ENCODE measurements around the gene LKAAEAR1. TPM values are rescaled to one million over a fixed set of nuclear protein-coding genes. Genes with fewer than 3 reads are reported as not detected.

LKAAEAR1 gene
- total RNA-seq, 1 experiment from 2014 or later: not detected

DNA sequence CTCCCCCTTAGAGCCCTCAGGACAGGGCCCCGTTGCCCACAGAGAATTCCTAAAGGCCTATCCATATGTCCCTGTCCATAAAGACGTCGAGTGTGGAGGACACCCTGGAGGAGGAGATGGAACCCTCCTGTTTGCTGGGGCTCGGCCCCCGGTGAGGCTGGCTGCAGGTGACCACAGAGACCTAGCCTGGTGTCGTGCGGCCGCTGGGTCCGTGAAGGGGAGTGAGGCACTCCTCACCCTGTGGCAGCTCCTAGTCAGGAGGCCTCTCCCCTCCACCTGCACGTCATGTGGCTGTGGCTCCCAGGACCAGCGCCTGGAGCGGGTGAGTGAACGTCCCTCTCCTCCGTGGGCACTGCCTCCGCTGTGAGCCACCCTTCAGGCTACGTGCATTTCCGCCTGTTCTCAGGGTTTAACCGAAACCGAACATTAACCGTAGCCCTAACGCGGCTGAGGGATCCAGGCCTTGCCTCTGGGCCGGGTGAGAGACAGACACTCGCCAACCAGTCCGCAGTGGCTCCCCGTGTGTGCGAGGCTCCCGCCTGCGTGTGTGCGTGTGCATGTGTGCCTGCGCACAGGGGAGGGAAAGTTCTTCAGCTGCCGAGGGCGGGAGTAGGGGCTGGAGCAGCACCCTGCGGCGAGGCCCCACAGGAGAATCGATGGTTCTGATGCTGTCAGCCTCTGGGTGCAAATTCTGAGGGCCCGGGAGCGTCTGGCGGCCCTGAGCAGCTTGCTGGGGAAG, 27.1 kb downstream of the LKAAEAR1 start:
- in situ Hi-C loops (cut with HindIII; ENCODE audit: low sequenced_read_pairs): no loop called here

DNA sequence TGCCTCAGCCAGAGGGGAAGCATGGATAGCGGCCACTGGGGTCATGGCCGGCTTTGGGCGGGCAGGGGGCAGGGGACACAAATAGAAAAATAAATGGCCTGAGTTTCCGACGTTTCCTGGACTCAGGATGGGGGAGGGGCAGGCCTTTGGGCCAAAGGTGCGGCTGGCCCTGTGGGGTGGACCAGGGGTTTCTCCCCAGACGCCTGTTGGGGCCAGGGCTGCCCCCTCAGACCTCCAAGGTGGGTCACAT, 27.6 kb downstream of the LKAAEAR1 start:
- DNase-seq (ENCODE audit: low spot score): no peak
- in situ Hi-C loops (cut with HindIII; ENCODE audit: low sequenced_read_pairs): no loop called here

More for the DNA sequence above, 27.1 kb downstream of the LKAAEAR1 start:
- DNase-seq (ENCODE audit: low spot score): no peak

- in situ Hi-C loops (cut with HindIII; ENCODE audit: low sequenced_read_pairs): no loop called here
- DNase-seq (ENCODE audit: low spot score): no peak
Measured at GRCh38 chr20:64055893-64056638, 28.1 kb downstream of the LKAAEAR1 start.

GRCh38 chr20:64055396-64055892, 28.8 kb downstream of the LKAAEAR1 start:
- DNase-seq (ENCODE audit: low spot score): no peak
- in situ Hi-C loops (cut with HindIII; ENCODE audit: low sequenced_read_pairs): no loop called here

DNA sequence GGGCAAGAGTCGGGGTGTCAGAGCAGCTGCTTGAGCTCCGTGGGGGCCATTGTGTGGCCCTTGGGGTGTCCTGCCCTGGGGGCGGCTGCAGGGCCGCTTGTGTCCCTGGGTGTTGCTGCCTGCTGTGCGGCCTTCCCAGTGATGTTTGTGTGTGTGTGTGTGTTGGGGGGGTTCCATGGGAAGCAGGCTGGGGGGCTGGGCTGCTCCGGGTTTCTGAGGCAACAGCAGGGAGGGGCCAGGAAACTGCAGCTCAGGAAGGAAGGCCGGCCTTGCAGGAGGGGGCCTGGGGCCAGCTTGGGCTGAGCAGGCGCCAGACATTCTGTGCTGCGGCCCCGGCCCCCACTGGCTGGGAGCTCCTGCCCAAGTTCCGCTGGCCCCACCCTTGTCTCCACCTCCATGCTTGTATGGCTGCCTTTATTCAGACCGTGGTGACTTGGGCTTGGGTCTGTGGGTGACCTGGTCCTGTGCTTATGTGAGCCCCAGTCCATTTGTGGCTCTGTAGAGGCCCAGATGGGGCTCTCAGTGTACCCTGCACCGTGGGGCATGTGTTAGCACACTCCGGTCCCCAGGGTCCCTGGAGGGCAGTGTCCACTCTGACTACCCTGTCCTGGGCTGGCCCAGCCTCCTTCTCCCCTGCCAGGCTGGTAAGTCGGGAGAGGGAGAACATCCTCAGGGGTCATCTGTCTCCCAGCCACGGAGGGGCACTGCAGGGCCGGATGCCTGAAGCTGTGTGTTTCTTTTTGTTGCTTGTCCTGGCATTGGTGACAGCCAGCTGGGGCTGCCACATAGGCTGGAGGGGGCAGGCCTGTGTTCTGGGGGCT, 30.1 kb downstream of the LKAAEAR1 start:
- no peak for DNase-seq (ENCODE audit: low spot score)
- in situ Hi-C loops (cut with HindIII; ENCODE audit: low sequenced_read_pairs): no loop called here

GRCh38 chr20:64052987-64053840, 31.0 kb downstream of the LKAAEAR1 start:
- no peak for DNase-seq (ENCODE audit: low spot score)
- in situ Hi-C loops (cut with HindIII; ENCODE audit: low sequenced_read_pairs): no loop called here

DNA sequence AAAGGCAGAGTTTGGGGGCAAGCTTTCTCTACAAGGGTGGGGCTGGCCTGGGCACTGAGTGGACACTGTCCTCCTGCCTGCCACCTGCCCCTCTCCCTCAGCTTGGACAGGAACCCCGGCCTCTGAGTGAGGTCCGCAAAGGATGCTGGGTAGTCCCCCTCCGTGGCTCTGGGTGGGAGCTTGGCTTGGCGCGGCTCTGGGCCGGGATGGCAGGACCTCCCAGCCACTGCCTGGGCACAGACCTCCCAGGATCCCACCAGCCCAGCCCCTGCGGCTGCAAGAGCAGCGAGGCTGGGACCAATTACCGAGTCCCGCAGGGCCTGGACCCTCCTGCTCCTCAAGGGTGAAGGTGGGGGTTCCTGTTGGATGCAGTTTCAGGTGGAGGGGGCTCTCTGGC, 31.9 kb downstream of the LKAAEAR1 start:
- DNase-seq (ENCODE audit: low spot score): no peak
- in situ Hi-C loops (cut with HindIII; ENCODE audit: low sequenced_read_pairs): no loop called here

GRCh38 chr20:64051561-64052325, 32.5 kb downstream of the LKAAEAR1 start:
- in situ Hi-C loops (cut with HindIII; ENCODE audit: low sequenced_read_pairs): no loop called here
- peak; percentile 63 for DNase-seq (ENCODE audit: low spot score)

DNA sequence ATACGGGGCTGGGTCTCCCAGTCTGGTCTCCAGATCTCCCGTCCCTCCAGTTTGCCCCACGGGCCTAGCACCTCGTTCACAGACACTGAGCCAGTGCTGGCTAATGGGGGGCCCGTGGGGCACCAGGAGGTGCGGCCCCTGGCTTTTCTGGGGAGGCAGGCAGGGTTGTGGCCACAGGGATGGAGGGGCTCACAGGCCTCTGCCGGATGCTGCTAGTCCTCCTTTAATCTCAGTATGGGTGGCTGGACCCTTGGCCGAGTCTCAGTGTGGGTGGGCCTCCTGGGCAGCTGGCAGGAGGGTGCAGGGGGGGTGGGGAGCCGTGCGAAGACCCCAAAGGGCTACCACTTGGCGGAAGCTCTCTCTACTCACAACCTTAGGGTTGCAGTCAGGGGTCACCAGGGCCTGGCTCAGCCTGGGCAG, 33.2 kb downstream of the LKAAEAR1 start:
- in situ Hi-C loops (cut with HindIII; ENCODE audit: low sequenced_read_pairs): no loop called here

DNA sequence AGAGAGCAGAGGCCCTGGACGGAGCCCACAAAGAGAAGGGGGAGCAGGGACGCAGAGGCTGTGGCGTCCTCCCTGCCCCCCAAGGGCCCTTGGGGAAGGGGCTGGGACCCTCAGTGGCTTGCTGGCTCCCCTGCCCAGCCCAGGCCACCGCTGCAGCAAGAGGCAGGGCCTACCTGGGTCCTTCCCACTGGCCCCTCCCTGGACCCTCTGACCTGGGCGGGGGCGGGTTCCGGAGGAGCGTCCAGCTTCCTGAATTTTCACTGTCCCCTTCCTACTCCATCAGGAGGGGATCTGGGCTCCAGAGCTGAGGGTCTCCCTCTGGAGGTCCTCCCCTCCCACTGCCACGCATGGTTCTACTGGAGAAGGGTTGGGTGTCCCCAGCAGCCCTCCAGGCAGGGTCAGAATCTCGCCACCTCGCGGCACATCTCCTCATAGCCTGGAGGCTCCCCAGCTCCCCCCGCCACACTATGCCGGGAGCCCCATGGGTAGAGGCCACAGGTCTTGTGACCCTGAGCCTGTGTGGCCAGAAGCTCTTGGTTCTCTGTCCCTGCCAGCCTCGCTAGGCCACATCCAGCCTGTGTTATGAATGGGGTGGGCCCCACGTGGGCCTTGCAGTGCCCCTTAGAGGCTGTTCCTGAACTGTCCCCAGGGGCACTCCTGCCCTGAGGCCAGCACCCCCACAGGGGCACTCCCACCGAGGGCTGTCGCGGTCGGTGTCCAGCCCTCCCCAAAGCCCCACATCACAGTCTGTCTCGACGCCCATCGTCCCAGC, 33.8 kb downstream of the LKAAEAR1 start:
- DNase-seq (ENCODE audit: low spot score): no peak
- in situ Hi-C loops (cut with HindIII; ENCODE audit: low sequenced_read_pairs): no loop called here

More for the DNA sequence above, 33.2 kb downstream of the LKAAEAR1 start:
- no peak for DNase-seq (ENCODE audit: low spot score)

DNA sequence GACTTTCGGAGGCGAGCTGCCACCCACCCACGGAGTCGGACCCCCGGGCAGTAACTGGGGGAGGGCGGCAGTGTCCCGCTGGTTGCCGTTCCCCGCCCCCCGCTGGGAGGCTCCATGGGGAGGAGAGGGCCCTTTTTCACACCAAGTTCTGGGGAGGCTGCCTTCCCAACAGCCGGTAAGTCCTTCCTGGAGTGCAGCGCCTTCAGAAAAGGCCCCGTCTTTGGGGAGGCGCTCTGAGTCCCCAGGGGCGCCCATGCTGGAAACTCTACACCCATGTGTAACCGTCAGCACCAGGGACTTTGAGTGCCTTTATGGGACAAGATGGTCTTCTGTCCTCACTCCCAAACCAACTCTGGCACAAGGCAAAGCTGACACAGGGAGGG, 34.3 kb downstream of the LKAAEAR1 start:
- in situ Hi-C loops (cut with HindIII; ENCODE audit: low sequenced_read_pairs): no loop called here
- no peak for DNase-seq (ENCODE audit: low spot score)

- no peak for DNase-seq (ENCODE audit: low spot score)
- in situ Hi-C loops (cut with HindIII; ENCODE audit: low sequenced_read_pairs): no loop called here
Measured at GRCh38 chr20:64049060-64049877, 34.9 kb downstream of the LKAAEAR1 start, which contains the start of gene SOX18. TSS of gene SOX18 (minus strand) at chr20:64049639. CDS start at chr20:64049516, 123 bp downstream.

- in situ Hi-C loops (cut with HindIII; ENCODE audit: low sequenced_read_pairs): no loop called here
- DNase-seq (ENCODE audit: low spot score): no peak
Measured at GRCh38 chr20:64048402-64049044, 35.7 kb downstream of the LKAAEAR1 start.

GRCh38 chr20:64047968-64048401, 36.2 kb downstream of the LKAAEAR1 start:
- no peak for DNase-seq (ENCODE audit: low spot score)
- in situ Hi-C loops (cut with HindIII; ENCODE audit: low sequenced_read_pairs): no loop called here

DNA sequence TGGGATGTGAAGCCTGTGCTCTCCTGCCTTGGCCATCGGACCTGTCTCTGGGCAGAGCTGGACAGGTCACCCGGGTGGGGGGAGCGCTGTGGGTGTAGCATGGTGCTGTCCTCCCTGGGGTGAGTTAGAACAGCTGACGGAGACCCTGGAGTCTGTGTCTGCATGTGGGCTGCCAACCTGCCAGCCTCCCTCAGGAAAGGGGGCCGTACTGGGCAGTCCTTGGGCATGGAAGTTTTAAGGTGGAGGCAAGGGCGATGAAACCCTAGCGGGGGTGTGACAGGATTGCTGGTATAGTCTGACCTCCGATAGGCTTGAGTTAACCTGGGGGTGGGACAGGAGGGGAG, 37.2 kb downstream of the LKAAEAR1 start:
- in situ Hi-C loops (cut with HindIII; ENCODE audit: low sequenced_read_pairs): no loop called here
- DNase-seq (ENCODE audit: low spot score): no peak

- in situ Hi-C loops (cut with HindIII; ENCODE audit: low sequenced_read_pairs): no loop called here
- no peak for DNase-seq (ENCODE audit: low spot score)
Measured at GRCh38 chr20:64045346-64046011, 38.7 kb downstream of the LKAAEAR1 start.
